LNCaP clone FGC (cell line): ENCODE measurements around the gene S1PR4.

Source experiments
- DNase-seq: peaks from one replicate; pipeline ENCODE4 v3.0.0-alpha.2; 2011; ENCODE audit warnings: low read depth
- H3K4me3 ChIP-seq: 2 replicates; pipeline ENCODE4 v1.5.1; 2011; ENCODE audit warnings: mild to moderate bottlenecking, low read depth, low read length, control low read depth
- CTCF ChIP-seq: IDR thresholded peaks from 2 replicates; pipeline ENCODE4 v1.5.1; 2012; ENCODE audit warnings: mild to moderate bottlenecking; ENCODE audit not compliant: control insufficient read depth, insufficient read depth; ENCODE audit errors: extremely low read depth

S1PR4 gene

GRCh38 chr19:3136684-3137055 is 41.9 kb upstream of the S1PR4 start:
- no peak for TF ChIP-seq CTCF
- DNase-seq: no peak
- no peak overlapping the region for H3K4me3 ChIP-seq

GRCh38 chr19:3137119-3137518 is 41.5 kb upstream of the S1PR4 start:
- H3K4me3 ChIP-seq: no peak overlapping the region
- no peak for DNase-seq
- no peak for TF ChIP-seq CTCF

GRCh38 chr19:3138268-3138667 is 40.3 kb upstream of the S1PR4 start:
- no peak for DNase-seq
- no peak for TF ChIP-seq CTCF
- no peak overlapping the region for H3K4me3 ChIP-seq

- no peak overlapping the region for H3K4me3 ChIP-seq
- DNase-seq: no peak
- no peak for TF ChIP-seq CTCF
Observed at GRCh38 chr19:3140667-3141038, 37.9 kb upstream of the S1PR4 start.

GRCh38 chr19:3142292-3142670 is 36.3 kb upstream of the S1PR4 start:
- DNase-seq: no peak
- TF ChIP-seq CTCF: no peak
- H3K4me3 ChIP-seq: no peak overlapping the region

GRCh38 chr19:3142781-3143337 is 35.7 kb upstream of the S1PR4 start:
- H3K4me3 ChIP-seq: no peak overlapping the region

More at GRCh38 chr19:3142781-3143337, 35.7 kb upstream of the S1PR4 start:
- no peak for DNase-seq
- TF ChIP-seq CTCF: no peak
